OCI-LY3 (cell line): ENCODE data around the gene RHOT1.

Source experiments
- CTCF ChIP-seq: fragments of 200-600, 300-600 bp; sonication (generic); IDR thresholded peaks from 2 replicates; pipeline ENCODE4 v1.5.1; 2014; ENCODE audit warnings: antibody characterized with exemption, low read length, low read depth
- EZH2phosphoT487 ChIP-seq: fragments of 200-600 bp; shearing (Covaris generic); IDR thresholded peaks from 2 replicates; pipeline ENCODE4 v1.6.1; 2018; ENCODE audit warnings: antibody characterized with exemption, mixed run types, low read depth

GRCh38 chr17:32174889-32175288 is 32.6 kb downstream of the RHOT1 start:
- TF ChIP-seq CTCF (no peak), EZH2phosphoT487 (no peak)
